SU-DHL-6 (cell line): ENCODE results near the gene TNIP1.

Experiments used
- CTCF ChIP-seq: fragments of 200-600 bp; sonication (generic); IDR thresholded peaks from one replicate; pipeline ENCODE4 v1.5.1; 2017; ENCODE audit warnings: antibody characterized with exemption, mild to moderate bottlenecking, low read length, moderate library complexity; ENCODE audit not compliant: insufficient read depth, poor library complexity, severe bottlenecking
- EZH2phosphoT487 ChIP-seq: fragments of 200-600 bp; sonication (generic), shearing (Covaris generic); conservative IDR thresholded peaks from 2 replicates; pipeline ENCODE4 v1.6.1; 2018; ENCODE audit warnings: mild to moderate bottlenecking, antibody characterized with exemption, low read length, moderate library complexity, mixed read lengths

- no peak for TF ChIP-seq EZH2phosphoT487
- TF ChIP-seq CTCF = no peak
These were observed 46.1 kb downstream of the TNIP1 start for GRCh38 chr5:151034422-151035379.
